HG03354 (cell line): ENCODE data around the gene PTPN12.
"Not testable (repeated sequence)": the region's sequence is repeated elsewhere in the genome, so short reads cannot be mapped to it uniquely, and the experiment has no call there.

Source experiments
- ATAC-seq: cut with Tn5 transposase; IDR thresholded peaks from one replicate; pipeline ENCODE4 v1.9.1; 2021; ENCODE audit warnings: mild to moderate bottlenecking; ENCODE audit not compliant: unreplicated experiment, poor library complexity, severe bottlenecking

The PTPN12 gene

GRCh38 chr7:77570330-77571011 is 33.4 kb downstream of the PTPN12 start:
- no peak for ATAC-seq

- ATAC-seq = no peak
Observed at GRCh38 chr7:77571801-77572200, 34.7 kb downstream of the PTPN12 start.

- no peak for ATAC-seq
Observed at GRCh38 chr7:77575187-77575586, 38.1 kb downstream of the PTPN12 start.

- ATAC-seq = no peak
Observed at GRCh38 chr7:77576856-77577255, 39.8 kb downstream of the PTPN12 start.

GRCh38 chr7:77579797-77580196 is 42.7 kb downstream of the PTPN12 start:
- ATAC-seq = no peak

GRCh38 chr7:77580762-77581350 is 43.8 kb downstream of the PTPN12 start:
- no peak for ATAC-seq

GRCh38 chr7:77587272-77587671 is 50.2 kb downstream of the PTPN12 start:
- ATAC-seq = no peak

- no peak for ATAC-seq
Observed at GRCh38 chr7:77600952-77601351, 63.9 kb downstream of the PTPN12 start.

GRCh38 chr7:77606562-77606961 is 69.5 kb downstream of the PTPN12 start:
- no peak for ATAC-seq

GRCh38 chr7:77619314-77619713 is 82.2 kb downstream of the PTPN12 start:
- ATAC-seq = no peak

- no peak for ATAC-seq
Observed at GRCh38 chr7:77626586-77627308, 89.7 kb downstream of the PTPN12 start.

GRCh38 chr7:77627309-77627676 is 90.2 kb downstream of the PTPN12 start:
- no peak for ATAC-seq

GRCh38 chr7:77629797-77630196 is 92.7 kb downstream of the PTPN12 start:
- ATAC-seq = no peak

GRCh38 chr7:77631820-77632219 is 94.7 kb downstream of the PTPN12 start:
- ATAC-seq = no peak

GRCh38 chr7:77644774-77645173 is 107.7 kb downstream of the PTPN12 start:
- no peak for ATAC-seq

GRCh38 chr7:77648742-77649338 is 111.7 kb downstream of the PTPN12 start:
- ATAC-seq = no peak

GRCh38 chr7:77649716-77650349 is 112.7 kb downstream of the PTPN12 start:
- ATAC-seq = no peak

- ATAC-seq = no peak
Observed at GRCh38 chr7:77651575-77652162, 114.6 kb downstream of the PTPN12 start.

- not testable (repeated sequence) for ATAC-seq
Observed at GRCh38 chr7:77652826-77653225, 115.7 kb downstream of the PTPN12 start.

GRCh38 chr7:77653572-77653971 is 116.5 kb downstream of the PTPN12 start:
- no peak for ATAC-seq
